ENCODE data around the gene SVOPL. TPM values are rescaled to one million over a fixed set of nuclear protein-coding genes. Genes with fewer than 3 reads are reported as not detected.

SVOPL gene
- total and polyA plus RNA-seq, 11 donors: 0.15 TPM; not detected in 10

- no peak overlapping the region for H3K4me3 ChIP-seq
- no peaks in the 10 kb centered on the region for H3K36me3 ChIP-seq
- H3K9me3 ChIP-seq: no peaks in the 10 kb centered on the region
- H3K4me1 ChIP-seq: no peaks in the 10 kb centered on the region
- ATAC-seq: no peak
- H3K27me3 ChIP-seq: no peaks in the 10 kb centered on the region
- no peak overlapping the region for H3K27ac ChIP-seq
- intact Hi-C loops (cut with DNase I): no loop called here
- no peak for DNase-seq
- TF ChIP-seq POLR2A (IDR thresholded peaks at IDR 0.05) (no peak), CTCF (IDR thresholded peaks at IDR 0.05) (no peak)
Observed at GRCh38 chr7:138618933-138619332, 82.2 kb downstream of the SVOPL start.

GRCh38 chr7:138618506-138618905 is 82.7 kb downstream of the SVOPL start:
- DNase-seq (no peak), ATAC-seq (no peak)
- no peak for TF ChIP-seq POLR2A (IDR thresholded peaks at IDR 0.05)
- TF ChIP-seq CTCF (IDR thresholded peaks at IDR 0.05): no peak
- 86 to 91% (median 89%) methylated on average over 10 of the region's 10 CpGs for WGBS, 4 donors
- H3K27ac ChIP-seq: no peak overlapping the region
- intact Hi-C loops (cut with DNase I): no loop called here
- no peaks in the 10 kb centered on the region for H3K36me3 ChIP-seq
- no peaks in the 10 kb centered on the region for H3K27me3 ChIP-seq
- H3K9me3 ChIP-seq: no peaks in the 10 kb centered on the region
- H3K4me1 ChIP-seq: no peaks in the 10 kb centered on the region
- no peak overlapping the region for H3K4me3 ChIP-seq

DNA sequence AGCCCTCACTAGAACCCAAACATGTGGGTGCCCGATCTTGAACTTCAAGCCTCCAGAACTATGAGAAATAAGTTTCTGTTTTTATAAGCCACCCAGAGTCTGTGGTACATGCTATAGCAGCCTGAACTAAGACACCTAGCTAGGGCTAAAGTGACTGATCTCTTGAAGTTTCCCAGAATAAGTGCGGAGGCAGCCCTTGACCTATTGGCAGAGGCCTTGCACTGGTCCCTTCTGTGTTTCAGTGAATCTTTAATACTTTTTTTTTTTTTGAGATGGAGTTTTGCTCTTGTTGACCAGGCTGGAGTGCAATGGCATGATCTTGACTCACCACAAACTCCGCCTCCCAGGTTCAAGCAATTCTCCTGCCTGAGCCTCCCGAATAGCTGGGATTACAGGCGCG is 85.1 kb downstream of the SVOPL start:
- Histone ChIP-seq H3K27ac (no peak overlapping the region), H3K9me3 (no peaks in the 10 kb centered on the region), H3K4me1 (no peaks in the 10 kb centered on the region), H3K36me3 (no peaks in the 10 kb centered on the region), H3K27me3 (no peaks in the 10 kb centered on the region), H3K4me3 (no peak overlapping the region)
- intact Hi-C loops (cut with DNase I): no loop called here
- no peak for TF ChIP-seq POLR2A (IDR thresholded peaks at IDR 0.05)
- TF ChIP-seq CTCF (IDR thresholded peaks at IDR 0.05): no peak
- WGBS, 4 donors: 94 to 98% (median 97%) methylated on average over 6 of the region's 6 CpGs
- no peak for ATAC-seq
- no peak for DNase-seq

DNA sequence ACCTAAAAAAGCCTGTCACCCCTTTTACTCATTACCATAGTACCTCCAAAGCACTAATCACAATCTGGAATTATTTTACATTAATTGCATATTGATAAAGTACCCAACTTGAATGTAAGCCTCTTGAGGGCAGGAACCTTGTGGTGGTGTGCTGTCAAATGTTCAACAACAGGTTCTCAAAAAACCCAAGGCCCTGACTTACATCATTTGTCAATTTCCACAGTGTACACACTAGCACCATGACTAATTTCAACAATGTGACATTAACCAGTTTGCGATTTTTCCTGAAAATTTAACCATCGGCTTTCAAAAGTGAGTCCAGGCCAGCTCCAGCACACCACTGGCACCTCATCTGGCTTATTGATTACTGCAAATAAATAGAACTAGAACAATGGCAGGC is 87.5 kb downstream of the SVOPL start:
- Histone ChIP-seq H3K36me3 (no peaks in the 10 kb centered on the region), H3K27me3 (no peaks in the 10 kb centered on the region), H3K27ac (no peak overlapping the region), H3K9me3 (no peaks in the 10 kb centered on the region), H3K4me3 (no peak overlapping the region), H3K4me1 (no peaks in the 10 kb centered on the region)
- intact Hi-C loops (cut with DNase I): no loop called here
- 91 to 95% (median 93%) methylated on average over 2 of the region's 2 CpGs for WGBS, 4 donors
- TF ChIP-seq POLR2A (IDR thresholded peaks at IDR 0.05) (no peak), CTCF (IDR thresholded peaks at IDR 0.05) (no peak)
- ATAC-seq (no peak), DNase-seq (no peak)

All from heart left ventricle (tissue), 16 donors.